Neural cell (in vitro differentiated cells): ENCODE results near the gene URB2. TPM values are rescaled to one million over a fixed set of nuclear protein-coding genes. Genes with fewer than 3 reads are reported as not detected.
"Not testable (repeated sequence)": the region's sequence is repeated elsewhere in the genome, so short reads cannot be mapped to it uniquely, and the experiment has no call there.

ENCODE experiments used
- H2AFZ ChIP-seq: fragments of 200-600, 300-800 bp; sonication (generic), shearing (Covaris generic); 2 replicates; pipeline ENCODE4 v1.6.0; 2014; ENCODE audit warnings: low read depth, mild to moderate bottlenecking, antibody characterized with exemption, low read length, moderate library complexity
- H3F3A ChIP-seq: fragments of 200-600 bp; shearing (Covaris generic); 2 replicates; pipeline ENCODE4 v1.6.1; 2016; ENCODE audit warnings: mild to moderate bottlenecking, moderate library complexity, mixed read lengths, antibody characterized with exemption, low read length; ENCODE audit not compliant: insufficient read depth, poor library complexity, severe bottlenecking
- H3K27ac ChIP-seq: fragments of 200-600, 300-800 bp; sonication (generic), shearing (Covaris generic); 2 replicates; pipeline ENCODE4 v1.5.1; 2014; ENCODE audit warnings: mild to moderate bottlenecking, low read length, moderate library complexity
- H3K27me3 ChIP-seq: fragments of 300-800, 200-600 bp; sonication (generic), shearing (Covaris generic); 2 replicates; pipeline ENCODE4 v1.6.0; 2014; ENCODE audit warnings: mild to moderate bottlenecking, low read depth, low read length, moderate library complexity; ENCODE audit not compliant: insufficient read depth
- H3K36me3 ChIP-seq: fragments of 300-800, 200-600 bp; sonication (generic), shearing (Covaris generic); 2 replicates; pipeline ENCODE4 v1.5.1; 2014; ENCODE audit warnings: mild to moderate bottlenecking, antibody characterized with exemption, low read length, moderate library complexity; ENCODE audit not compliant: insufficient read depth
- H3K4me2 ChIP-seq: fragments of 300-800, 200-600 bp; sonication (generic), shearing (Covaris generic); 2 replicates; pipeline ENCODE4 v1.6.0; 2014; ENCODE audit warnings: mild to moderate bottlenecking, low read length
- H3K4me3 ChIP-seq: fragments of 300-800, 200-600 bp; sonication (generic), shearing (Covaris generic); 2 replicates; pipeline ENCODE4 v1.5.1; 2014; ENCODE audit warnings: mild to moderate bottlenecking, low read length, moderate library complexity
- H3K79me2 ChIP-seq: fragments of 200-600 bp; shearing (Covaris generic); replicated peaks from 2 replicates; pipeline ENCODE4 v1.6.0; 2014; ENCODE audit warnings: mild to moderate bottlenecking, low read length, moderate library complexity; ENCODE audit not compliant: insufficient read depth
- H3K9ac ChIP-seq: fragments of 300-800, 200-600 bp; sonication (generic), shearing (Covaris generic); 2 replicates; pipeline ENCODE4 v1.6.1; 2016; ENCODE audit warnings: mild to moderate bottlenecking, low read length, mixed read lengths
- H3K9me2 ChIP-seq: fragments of 200-600 bp; shearing (Covaris generic); 2 replicates; pipeline ENCODE4 v1.6.1; 2016; ENCODE audit warnings: mild to moderate bottlenecking, low read length, mixed read lengths; ENCODE audit not compliant: insufficient read depth
- H3K9me3 ChIP-seq: fragments of 200-600, 300-800 bp; sonication (generic), shearing (Covaris generic); 2 replicates; pipeline ENCODE4 v1.6.1; 2016; ENCODE audit warnings: mild to moderate bottlenecking, mixed run types, low read length, moderate library complexity, mixed read lengths
- H4K20me1 ChIP-seq: fragments of 200-600 bp; shearing (Covaris generic); 2 replicates; pipeline ENCODE4 v1.6.1; 2016; ENCODE audit warnings: mild to moderate bottlenecking, mixed run types; ENCODE audit not compliant: insufficient read depth
- CTCF ChIP-seq: fragments of 450-650 bp; IDR thresholded peaks from 2 replicates; pipeline ENCODE4 v1.5.1; 2014; ENCODE audit warnings: antibody characterized with exemption, mild to moderate bottlenecking, moderate library complexity; ENCODE audit not compliant: poor library complexity, severe bottlenecking
- EP300 ChIP-seq: fragments of 450-650 bp; conservative IDR thresholded peaks from 2 replicates; pipeline ENCODE4 v1.6.1; 2014; ENCODE audit warnings: antibody characterized with exemption, mild to moderate bottlenecking, moderate library complexity; ENCODE audit not compliant: poor library complexity, severe bottlenecking
- EZH2 ChIP-seq: fragments of 200-600, 300-800 bp; shearing (Covaris generic), sonication (generic); IDR thresholded peaks from 2 replicates; pipeline ENCODE4 v1.6.1; 2014; ENCODE audit warnings: antibody characterized with exemption, low read length, borderline replicate concordance, mild to moderate bottlenecking; ENCODE audit not compliant: insufficient read depth, poor library complexity, severe bottlenecking
- MXI1 ChIP-seq: fragments of 450-650 bp; conservative IDR thresholded peaks from 2 replicates; pipeline ENCODE4 v1.6.1; 2014; ENCODE audit warnings: antibody characterized with exemption, mild to moderate bottlenecking; ENCODE audit not compliant: poor library complexity, severe bottlenecking
- POLR2AphosphoS5 ChIP-seq: IDR thresholded peaks from 2 replicates; pipeline ENCODE4 v1.6.1; 2012
- RAD21 ChIP-seq: fragments of 450-650 bp; conservative IDR thresholded peaks from 2 replicates; pipeline ENCODE4 v1.6.1; 2014; ENCODE audit warnings: antibody characterized with exemption, mild to moderate bottlenecking, moderate library complexity
- REST ChIP-seq: IDR thresholded peaks from 2 replicates; pipeline ENCODE4 v1.6.1; 2012; ENCODE audit warnings: borderline replicate concordance
- SMC3 ChIP-seq: fragments of 450-650 bp; conservative IDR thresholded peaks from 2 replicates; pipeline ENCODE4 v1.6.1; 2014; ENCODE audit warnings: antibody characterized with exemption, mild to moderate bottlenecking, moderate library complexity; ENCODE audit not compliant: poor library complexity
- TAF1 ChIP-seq: IDR thresholded peaks from 2 replicates; pipeline ENCODE4 v1.6.1; 2012; ENCODE audit warnings: low read depth
- polyA plus RNA-seq: library from polyadenylated mRNA; depleted of rRNA; stranded (reverse); fragments of >200 nt; gene quantifications from 2 replicates; pipeline ENCODE4 v1.2.3, GENCODE V29; 2014

Gene URB2
- polyA plus RNA-seq, 1 donor from 2014 or later = 5.7 TPM

DNA sequence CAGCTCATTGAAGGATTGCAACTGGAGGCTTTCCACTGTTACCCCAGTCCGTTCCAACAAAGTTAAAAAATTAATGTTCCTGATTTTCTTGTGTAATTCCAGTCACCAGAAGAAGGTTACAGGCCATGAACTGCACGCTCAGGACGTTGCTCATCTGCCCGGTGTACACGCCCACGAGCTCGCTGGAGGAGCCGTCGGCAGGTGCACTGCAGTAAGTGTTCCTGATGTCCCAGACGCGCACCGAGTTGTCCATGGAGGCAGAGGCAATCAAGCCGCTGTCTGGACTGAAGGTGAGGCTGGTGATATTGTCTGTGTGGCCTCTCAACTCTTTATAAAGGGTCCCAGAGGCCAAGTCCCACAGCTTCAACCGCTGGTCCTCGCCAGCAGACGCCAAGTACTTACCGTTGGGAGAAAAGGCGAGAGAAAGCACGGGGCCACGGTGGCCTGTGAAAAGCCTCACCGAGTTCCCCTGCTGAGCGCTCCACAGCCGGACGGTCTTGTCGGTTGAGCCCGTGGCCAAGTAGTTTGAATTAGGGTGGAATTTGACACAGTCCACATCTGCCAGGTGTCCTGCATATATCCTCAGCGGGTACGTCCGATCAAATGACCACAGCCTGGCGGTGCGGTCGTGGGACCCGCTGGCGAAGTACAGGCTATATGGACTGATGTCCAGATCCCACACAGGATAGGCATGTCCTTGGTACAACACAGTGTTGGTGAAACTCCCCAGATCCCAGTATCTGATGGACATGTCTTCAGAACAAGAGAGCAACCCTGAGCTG lies 31.6 kb upstream of the URB2 start:
- Histone ChIP-seq H3K9me3 (no peaks in the 10 kb centered on the region), H3K79me2 (no peaks in the 10 kb centered on the region), H3K4me3 (no peak overlapping the region), H3K27ac (no peak overlapping the region), H2AFZ (no peak overlapping the region), H4K20me1 (no peaks in the 10 kb centered on the region), H3K9ac (no peak overlapping the region), H3K9me2 (no peaks in the 10 kb centered on the region), H3K27me3 (no peaks in the 10 kb centered on the region), H3K36me3 (no peaks in the 10 kb centered on the region), H3K4me2 (no peak overlapping the region), H3F3A (no peaks in the 10 kb centered on the region)
- TF ChIP-seq SMC3 (no peak), POLR2AphosphoS5 (no peak), EZH2 (no peak), MXI1 (no peak), RAD21 (no peak), REST (no peak), EP300 (no peak), CTCF (no peak), TAF1 (no peak)

DNA sequence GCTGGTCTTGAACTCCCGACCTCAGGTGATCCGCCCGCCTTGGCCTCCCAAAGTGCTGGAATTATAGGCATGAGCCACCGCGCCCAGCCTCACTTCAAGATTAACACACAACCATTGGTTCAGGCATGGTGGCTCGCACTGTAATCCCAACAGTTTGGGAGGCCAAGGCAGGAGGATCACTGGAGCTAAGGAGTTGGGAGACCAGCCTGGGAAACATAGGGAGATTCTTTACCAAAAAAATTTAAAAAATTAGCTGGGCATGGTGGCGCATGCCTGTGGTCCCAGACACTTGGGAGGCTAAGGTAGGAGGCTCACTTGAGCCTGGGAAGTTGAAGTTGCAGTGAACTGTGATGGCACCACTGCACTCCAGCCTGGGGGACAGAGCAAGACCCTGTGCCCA lies 30.2 kb upstream of the URB2 start:
- not testable (repeated sequence) for H3K27ac ChIP-seq, H3K9me2 ChIP-seq, H3K9ac ChIP-seq, H3K4me2 ChIP-seq, H3F3A ChIP-seq, H3K9me3 ChIP-seq, H3K4me3 ChIP-seq, H3K79me2 ChIP-seq, H3K36me3 ChIP-seq, H3K27me3 ChIP-seq, H4K20me1 ChIP-seq, H2AFZ ChIP-seq
